C4-2B (cell line): ENCODE results near the gene LTBP1.

Source experiments
- CTCF ChIP-seq: fragments of 450-650 bp; conservative IDR thresholded peaks from 2 replicates; pipeline ENCODE4 v1.5.1; 2017; ENCODE audit warnings: mild to moderate bottlenecking
- ZFX ChIP-seq: fragments of 450-650 bp; IDR thresholded peaks from 2 replicates; pipeline ENCODE4 v1.6.1; 2017

- TF ChIP-seq CTCF (no peak), ZFX (no peak)
These were observed 83.6 kb downstream of the LTBP1 start for GRCh38 chr2:33030326-33030725.
